ENCODE results near the gene AP5Z1. TPM values are rescaled to one million over a fixed set of nuclear protein-coding genes. Genes with fewer than 3 reads are reported as not detected.

The AP5Z1 gene
- polyA plus RNA-seq, 4 donors: 14.1 to 32.9 (median 15.7) TPM

GRCh38 chr7:4764402-4765007, 10.9 kb upstream of the AP5Z1 start:
- no peak for DNase-seq (ENCODE audit: low read depth in 4 of 4, low spot score in 3 of 4)

- no peak for DNase-seq (ENCODE audit: low read depth in 4 of 4, low spot score in 3 of 4)
These were observed 9.5 kb upstream of the AP5Z1 start for GRCh38 chr7:4765776-4766490.

DNA sequence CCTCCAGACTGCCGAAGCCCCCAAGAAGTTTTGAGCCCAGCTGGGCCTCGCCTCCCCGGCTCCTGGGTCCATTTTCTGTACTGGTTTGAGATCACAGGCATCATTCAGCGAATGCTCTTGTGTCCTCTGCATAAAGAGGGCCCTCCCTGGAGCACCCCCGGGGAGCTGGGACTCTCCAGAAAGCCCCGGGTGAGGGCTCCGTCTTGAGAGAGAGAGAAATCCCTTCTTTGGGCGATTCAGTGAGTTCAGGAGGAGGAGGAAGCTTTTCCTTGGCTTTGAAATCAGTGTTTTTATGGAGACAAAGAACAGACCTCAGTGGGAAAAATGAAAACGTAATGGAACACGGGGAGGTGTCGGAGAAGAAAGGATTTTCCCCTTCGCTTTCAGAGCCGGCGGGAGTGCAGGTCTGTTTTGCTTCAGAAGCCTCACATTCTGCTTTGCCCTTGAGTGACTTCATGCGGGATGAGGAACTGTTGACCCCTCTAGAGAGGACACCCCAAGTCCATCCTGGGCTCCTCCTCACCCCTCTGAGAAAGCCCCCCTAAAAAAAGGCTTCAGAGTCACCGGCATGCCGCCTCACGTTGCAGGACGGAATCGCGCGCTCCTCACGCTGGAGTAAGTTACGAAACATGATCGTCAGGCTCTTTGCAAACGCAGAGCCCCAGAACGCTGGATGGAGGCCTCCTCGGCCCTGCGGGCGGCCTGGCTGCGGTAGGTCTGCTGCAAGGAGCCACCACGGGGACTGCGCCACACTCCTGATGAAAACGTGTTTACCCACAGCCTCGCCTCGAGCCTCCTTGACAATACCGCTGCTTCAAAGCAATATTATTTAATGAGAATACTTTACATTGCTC, 8.5 kb upstream of the AP5Z1 start:
- no peak for DNase-seq (ENCODE audit: low read depth in 4 of 4, low spot score in 3 of 4)

GRCh38 chr7:4768597-4769569, 6.5 kb upstream of the AP5Z1 start:
- no peak for DNase-seq (ENCODE audit: low read depth in 4 of 4, low spot score in 3 of 4)

- no peak for DNase-seq (ENCODE audit: low read depth in 4 of 4, low spot score in 3 of 4)
These were observed 5.7 kb upstream of the AP5Z1 start for GRCh38 chr7:4769761-4770160.

DNA sequence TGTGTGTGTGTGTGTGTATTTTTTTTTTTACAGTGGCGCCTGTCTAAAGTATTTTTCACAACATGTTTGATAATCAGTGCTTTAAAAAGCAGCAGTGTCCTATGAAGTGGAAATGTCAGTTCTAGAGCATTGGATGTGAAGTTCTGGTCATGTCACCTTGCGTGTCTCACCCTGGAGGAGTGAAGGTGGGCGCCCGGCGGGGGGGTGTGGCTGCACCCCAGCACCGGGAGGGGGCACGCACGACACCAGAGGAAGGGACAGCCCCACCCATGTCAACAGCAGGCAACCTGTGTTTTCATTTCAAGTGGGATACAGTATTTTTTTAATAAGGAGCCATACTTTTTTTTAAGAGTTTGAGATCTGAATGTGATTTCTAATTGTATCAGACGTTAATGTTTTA, 4.5 kb upstream of the AP5Z1 start:
- no peak for DNase-seq (ENCODE audit: low read depth in 4 of 4, low spot score in 3 of 4)

DNA sequence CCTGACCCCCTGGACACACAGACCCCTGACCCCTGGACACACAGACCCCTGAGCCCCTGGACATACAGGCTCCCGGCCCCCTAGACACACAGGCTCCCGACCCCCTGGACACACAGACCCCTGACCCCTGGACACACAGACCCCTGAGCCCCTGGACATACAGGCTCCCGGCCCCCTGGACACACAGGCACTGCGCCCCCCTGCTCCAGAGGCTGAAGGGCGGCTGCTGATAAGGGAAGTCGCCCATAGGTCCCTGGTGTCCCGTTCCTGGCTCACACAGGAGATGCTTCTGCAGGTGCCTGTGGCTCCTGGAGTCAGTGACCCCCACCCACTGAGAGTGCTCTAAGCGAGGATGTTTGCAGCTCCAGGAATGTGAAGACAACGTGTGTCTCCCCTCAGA, 3.7 kb upstream of the AP5Z1 start:
- DNase-seq (ENCODE audit: low read depth in 4 of 4, low spot score in 3 of 4): no peak

DNA sequence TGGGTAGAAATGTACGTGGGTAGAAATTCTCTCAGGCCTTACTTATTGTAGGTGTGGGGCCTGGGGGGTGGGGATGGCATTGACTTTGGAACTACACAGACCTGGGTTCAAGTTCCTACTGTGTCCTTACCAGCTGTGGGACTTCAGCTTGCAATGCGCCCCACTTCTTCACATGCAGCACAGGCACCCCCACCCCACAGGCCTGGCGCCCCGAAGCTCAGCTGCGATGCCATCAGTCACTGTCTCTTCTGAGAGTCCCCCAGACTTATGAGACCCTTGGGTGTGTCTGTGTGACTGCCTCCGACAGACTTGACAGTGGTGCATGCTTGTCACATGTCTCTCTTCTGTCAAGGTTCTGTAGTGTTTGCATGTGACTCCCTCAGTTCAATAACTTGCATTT, 3.1 kb upstream of the AP5Z1 start:
- no peak for DNase-seq (ENCODE audit: low read depth in 4 of 4, low spot score in 3 of 4)

DNA sequence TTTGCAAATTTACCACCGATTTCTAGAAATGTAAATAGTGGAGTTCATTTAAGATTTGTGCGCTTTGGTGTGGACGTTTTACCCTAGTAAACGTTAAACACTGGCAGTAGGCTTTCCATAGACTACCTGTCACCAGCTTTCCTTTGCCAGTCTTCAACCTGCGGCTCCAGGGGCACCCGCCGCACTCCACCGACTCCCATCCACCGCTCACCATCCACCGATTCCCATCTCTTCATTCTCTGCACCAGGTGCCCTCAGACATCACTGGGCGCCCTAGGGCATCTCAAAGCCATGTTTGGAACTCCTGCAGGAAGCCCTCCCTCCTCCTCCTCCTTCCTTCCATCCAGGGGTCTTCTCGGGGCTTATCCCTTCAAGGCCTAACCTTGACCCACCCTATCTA, 1.4 kb upstream of the AP5Z1 start:
- DNase-seq (ENCODE audit: low read depth in 4 of 4, low spot score in 3 of 4): no peak

DNA sequence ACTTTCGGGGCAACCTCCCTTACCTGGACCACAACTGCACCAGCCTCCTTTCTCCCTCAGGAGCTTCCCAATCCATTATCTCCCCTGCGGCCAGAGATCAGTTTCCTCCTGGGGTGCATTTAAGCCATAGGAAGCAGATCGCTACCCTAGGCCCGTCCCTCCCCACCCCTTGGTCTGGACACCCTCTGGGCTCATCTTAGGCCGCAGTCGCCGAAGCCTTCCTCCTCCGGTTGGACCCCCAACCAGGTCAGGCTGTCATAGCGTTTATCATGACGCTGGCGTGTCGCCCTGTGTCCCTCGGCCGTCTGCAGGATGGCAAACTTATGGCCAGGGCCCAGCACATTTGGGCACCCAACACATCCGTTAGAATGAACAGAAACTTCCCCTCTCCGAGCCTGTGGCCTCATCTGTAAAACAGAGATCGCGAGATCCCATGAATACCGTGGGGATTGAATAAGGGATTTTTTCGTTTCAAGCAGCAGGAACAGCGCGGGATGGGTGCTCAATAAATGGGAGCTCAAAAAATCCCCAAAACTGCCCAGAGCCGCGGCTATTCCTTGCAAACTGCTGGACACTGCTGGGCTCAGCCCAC, 669 bp upstream of the AP5Z1 start:
- DNase-seq (ENCODE audit: low read depth in 4 of 4, low spot score in 3 of 4): no peak

DNA sequence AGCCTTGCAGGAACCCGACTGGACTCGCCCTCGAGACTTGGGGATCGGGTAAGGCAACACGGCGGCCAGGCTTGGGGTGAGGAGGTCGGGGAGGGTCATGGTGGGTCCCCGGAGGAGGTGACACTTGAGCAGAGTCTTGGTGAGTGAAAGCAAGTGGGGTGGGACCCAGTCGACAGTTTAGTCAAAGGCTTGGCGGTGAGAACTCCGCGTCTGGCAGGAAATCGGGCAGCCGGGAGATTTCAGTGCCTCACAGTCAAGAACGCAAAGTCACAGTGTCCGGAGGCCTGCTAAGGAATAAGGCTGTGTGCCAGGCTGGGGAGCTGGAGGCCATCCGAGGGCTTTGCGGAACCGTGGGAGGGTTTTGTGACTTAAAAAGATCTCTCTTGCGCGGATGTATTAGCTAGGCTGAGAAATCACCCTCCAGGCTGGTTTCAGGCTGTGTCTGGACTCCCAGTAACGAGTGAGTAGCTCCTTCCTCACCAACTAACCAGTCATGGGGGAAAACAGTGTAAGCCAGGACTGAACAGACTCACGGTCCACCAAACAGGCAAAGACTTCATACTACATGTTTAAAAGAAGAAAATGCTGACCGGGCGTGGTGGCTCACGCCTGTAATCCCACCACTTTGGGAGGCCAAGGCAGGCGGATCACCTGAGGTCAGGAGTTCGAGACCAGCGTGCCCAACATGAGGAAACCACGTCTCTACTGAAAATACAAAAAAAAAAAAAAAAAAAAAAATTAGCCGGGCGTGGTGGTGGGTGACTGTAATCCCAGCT, 613 bp downstream of the AP5Z1 start:
- no peak for DNase-seq (ENCODE audit: low read depth in 4 of 4, low spot score in 3 of 4)

DNA sequence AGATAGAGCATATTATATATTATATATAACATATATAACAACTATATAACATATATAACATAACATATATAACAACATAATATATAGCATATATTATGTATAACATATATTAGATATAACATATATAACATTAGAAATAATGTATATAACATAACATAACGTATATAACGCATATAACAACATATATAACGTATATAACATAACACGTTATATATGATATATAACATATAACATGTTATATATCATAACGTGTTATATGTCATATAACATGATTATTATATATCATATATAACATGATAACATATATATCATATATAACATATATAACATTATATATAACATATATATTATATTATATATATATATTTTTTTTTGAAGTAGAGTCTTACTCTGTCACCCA, 3.7 kb downstream of the AP5Z1 start:
- no peak for DNase-seq (ENCODE audit: low read depth in 4 of 4, low spot score in 3 of 4)

DNA sequence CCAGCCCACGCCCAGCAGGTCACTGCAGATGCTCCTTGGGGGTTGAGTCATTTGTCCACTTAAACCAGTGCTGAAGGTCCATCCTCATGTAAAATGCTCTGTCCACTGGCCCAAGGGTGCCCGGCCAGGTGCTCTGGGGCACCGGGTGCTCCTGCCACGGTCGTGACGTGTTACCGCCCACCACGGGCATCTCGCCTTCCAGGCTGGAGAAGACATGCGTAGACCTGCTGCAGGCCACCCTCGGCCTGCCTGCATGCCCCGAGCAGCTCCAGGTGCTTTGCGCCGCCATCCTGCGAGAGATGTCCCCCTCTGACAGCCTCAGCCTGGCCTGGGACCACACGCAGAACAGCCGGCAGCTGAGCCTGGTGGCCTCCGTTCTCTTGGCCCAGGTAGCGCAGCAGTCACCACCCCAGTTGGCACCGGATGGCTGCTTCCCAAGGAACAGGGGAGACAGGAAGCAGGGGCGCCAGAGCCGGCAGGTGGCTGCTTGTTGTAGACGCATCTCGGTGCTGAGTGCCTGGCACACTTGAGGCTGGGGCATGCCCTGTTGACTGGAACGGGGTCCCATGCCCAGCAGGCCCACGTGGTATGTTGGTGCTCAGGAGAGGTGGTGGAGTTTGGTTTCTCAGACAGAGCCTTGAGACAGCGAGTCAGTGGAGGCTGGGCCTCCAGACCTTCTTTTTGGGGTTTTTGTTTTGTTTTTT, 6.1 kb downstream of the AP5Z1 start:
- DNase-seq (ENCODE audit: low read depth in 4 of 4, low spot score in 3 of 4): no peak

- DNase-seq (ENCODE audit: low read depth in 4 of 4, low spot score in 3 of 4): no peak
These were observed 7.2 kb downstream of the AP5Z1 start for GRCh38 chr7:4782333-4783291.

- DNase-seq (ENCODE audit: low read depth in 4 of 4, low spot score in 3 of 4): no peak
These were observed 7.8 kb downstream of the AP5Z1 start for GRCh38 chr7:4783292-4783652.

DNA sequence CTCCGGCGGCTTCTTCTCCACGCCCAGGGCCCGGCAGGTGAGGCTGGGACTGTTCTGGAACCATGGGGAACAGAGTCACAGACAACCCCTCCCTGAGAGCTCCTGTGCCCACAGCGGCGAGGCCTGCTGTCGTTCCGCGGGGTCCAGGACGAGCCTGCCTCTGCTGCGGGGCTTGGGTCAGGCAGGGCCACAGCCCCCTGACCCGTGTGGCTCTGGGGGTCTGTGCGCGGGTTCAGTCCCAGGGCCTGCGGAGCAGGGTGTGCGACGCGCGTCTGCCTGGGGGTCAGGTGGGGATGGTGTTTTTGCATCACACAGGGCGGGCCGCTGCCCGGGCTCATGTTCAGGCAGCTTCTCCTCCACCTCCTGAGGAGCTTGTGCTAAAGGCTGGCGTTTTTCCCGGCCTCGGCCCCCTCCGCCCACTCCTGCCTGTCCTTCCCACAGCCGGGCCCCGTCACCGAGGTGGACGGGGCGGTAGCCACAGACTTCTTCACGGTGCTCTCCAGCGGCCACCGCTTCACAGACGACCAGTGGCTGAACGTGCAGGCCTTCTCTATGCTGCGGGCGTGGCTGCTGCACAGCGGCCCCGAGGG, 8.4 kb downstream of the AP5Z1 start:
- DNase-seq (ENCODE audit: low read depth in 4 of 4, low spot score in 3 of 4): no peak

- no peak for DNase-seq (ENCODE audit: low read depth in 4 of 4, low spot score in 3 of 4)
These were observed 9.4 kb downstream of the AP5Z1 start for GRCh38 chr7:4784799-4785198.
